LHCN-M2 (cell line): ENCODE data around the gene TTC13. TPM values are rescaled to one million over a fixed set of nuclear protein-coding genes. Genes with fewer than 3 reads are reported as not detected.

ENCODE experiments used
- DNase-seq: peaks from one replicate; pipeline ENCODE4 v3.0.0-alpha.2; 2012; ENCODE audit warnings: low read depth
- total RNA-seq: library from RNA; depleted of rRNA; stranded (reverse); fragments of >200 nt; gene quantifications from 2 replicates; pipeline ENCODE4 v1.2.3, GENCODE V29; 2014

The TTC13 gene
- total RNA-seq, 1 experiment from 2014 or later = 10.2 TPM

DNA sequence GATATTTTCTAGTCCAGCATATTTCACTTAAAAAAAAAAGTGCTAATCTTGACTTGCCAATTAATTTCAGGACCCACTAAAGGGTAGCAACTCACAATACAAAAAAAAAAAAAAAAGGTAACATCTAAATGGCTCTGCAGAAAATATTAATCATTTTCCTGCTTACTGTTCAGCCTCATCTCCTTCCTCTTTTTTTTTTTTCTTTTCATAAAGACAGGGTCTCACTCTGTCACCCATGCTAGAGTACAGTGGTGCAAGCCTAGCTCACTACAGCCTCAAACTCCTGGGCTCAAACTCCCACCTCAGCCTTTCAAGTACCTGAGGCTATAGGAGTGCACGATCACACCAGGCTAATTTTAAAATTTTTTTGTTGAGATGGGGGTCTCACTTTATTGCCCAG, 30.4 kb downstream of the TTC13 start:
- DNase-seq = no peak

DNA sequence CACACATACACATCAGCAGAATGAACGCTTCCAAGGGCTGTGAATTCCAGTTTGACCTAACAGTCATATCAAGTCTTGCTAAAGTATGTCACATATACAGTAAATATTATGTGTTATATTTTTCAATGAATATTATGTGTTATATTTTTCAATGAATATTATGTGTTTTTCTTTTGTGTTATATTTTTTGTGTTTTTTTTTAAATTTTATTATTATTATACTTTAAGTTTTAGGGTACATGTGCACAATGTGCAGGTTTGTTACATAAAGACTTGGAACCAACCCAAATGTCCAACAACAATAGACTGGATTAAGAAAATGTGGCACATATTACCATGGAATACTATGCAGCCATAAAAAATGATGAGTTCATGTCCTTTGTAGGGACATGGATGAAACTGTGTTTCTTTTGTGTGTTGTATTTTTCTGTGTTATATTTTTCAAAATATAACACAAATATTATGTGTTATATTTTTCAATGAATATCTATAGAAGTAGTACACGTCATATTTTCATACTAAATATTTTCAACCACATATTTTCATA, 35.5 kb downstream of the TTC13 start:
- DNase-seq = no peak

DNA sequence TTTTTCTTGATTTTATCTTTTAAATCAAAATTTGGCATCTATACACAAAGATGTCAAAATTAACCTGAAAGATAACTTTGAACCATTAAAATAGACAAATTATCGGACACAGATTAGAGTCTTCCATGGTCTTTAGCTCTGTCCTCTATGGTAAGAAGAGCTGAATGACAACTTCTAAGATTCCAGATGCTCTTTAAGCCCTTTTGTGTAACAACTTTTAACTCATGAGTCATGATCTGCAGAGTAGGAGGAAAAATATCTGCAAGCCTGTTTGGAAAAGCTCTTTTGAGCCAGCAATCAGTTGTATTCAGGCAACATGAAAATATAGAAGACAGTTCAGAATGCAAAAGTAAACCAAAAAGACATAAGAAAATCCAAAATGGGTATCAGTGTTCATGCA, 37.8 kb downstream of the TTC13 start:
- DNase-seq = peak; percentile 45

- peak; percentile 49 for DNase-seq
Measured at GRCh38 chr1:230939806-230940489, 38.7 kb downstream of the TTC13 start.

DNA sequence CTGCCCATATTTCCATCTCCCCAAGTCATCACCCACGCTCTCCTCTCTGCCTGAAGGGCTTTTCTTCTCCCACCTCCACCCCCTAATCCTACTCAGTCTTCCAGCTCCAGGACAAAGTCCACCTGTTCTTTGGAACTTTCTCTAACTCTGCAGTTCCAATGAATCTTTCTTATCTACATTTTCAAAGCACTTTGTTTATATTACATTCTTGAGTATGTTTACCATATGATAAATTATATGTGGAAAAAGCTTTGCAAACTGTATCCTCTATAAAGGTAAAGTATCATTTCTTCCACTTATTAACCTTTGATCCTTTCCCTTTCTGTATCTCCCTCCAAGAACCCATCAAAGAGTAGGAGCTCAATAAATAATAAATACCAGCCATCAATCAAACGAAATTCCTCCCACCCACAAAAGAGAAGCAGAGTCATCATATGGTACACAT, 39.7 kb downstream of the TTC13 start:
- no peak for DNase-seq

DNA sequence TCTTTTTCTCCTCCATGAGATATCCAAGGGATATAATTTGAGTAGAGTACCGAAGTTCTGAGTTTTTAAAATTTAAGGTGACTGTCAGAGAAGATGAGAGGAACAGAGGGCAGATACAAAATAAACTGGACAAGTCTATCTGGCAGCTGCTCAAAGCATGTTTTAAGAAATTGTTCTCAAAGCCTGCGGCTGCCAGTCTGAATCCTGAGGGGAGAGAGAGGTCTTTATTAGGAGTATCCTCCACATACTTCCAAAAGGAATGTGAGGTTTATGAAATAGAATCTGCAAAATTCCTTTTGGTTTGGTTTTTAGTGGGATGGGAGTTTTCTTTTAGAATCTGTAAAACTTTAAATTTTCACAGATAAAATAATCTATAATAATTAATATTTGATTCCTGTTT, 41.3 kb downstream of the TTC13 start:
- peak; percentile 69 for DNase-seq

DNA sequence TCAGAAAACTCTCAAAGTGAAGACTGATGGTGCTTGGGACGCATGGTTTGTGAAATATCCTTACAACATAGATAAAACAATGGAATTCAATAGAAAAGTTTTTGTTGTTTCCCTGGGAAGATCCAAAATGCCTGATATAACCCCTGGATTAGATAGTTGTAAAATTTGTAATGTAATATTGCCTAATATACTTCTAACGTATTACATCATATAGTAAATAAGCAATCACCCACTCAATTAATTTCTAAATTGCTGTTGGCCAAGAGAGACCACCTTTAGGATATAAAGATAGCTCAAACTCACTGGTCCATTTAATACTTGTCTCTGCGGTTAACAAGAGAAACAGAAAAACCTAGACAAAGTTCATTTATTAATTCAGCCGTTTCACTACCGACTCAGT, 42.2 kb downstream of the TTC13 start:
- no peak for DNase-seq

- DNase-seq = no peak
Measured at GRCh38 chr1:230935852-230936251, 42.8 kb downstream of the TTC13 start.

DNA sequence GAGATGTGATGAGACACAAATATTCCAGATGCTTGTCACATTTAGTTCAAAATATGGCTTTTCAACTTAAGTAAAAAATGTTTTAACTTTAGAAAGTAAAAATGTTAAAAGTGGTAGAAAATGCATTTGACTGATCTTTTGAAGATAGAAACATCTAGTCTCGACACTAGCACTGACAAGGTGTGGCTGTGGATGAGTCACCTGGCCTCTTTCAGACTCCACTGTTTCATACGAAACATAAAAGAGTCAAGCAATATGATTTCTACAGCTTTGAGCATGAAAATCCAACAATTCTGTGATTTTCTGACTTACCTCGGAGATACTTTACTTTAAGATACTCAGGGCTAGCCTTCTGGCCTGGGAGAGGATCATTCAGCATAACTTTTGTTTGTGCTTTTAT, 47.7 kb downstream of the TTC13 start:
- no peak for DNase-seq

DNA sequence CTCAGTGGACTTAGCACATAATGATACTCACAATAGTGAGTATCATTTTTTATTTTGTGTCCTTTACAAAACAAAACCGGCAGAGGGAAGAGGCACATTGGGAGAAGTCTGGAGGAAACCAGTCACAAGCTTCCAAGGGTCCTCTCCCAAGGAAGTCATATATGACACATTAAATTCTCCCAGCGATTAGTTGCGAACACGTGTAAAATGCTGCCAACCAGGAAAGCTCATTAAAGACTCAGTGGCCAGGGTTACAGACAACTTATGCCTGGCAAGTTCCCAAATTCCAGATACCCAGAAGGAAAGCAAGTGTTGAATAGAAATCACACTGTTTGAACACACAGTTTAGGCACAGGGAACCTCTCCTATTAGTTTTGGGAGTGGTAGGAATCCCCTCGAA, 52.5 kb downstream of the TTC13 start:
- no peak for DNase-seq

DNA sequence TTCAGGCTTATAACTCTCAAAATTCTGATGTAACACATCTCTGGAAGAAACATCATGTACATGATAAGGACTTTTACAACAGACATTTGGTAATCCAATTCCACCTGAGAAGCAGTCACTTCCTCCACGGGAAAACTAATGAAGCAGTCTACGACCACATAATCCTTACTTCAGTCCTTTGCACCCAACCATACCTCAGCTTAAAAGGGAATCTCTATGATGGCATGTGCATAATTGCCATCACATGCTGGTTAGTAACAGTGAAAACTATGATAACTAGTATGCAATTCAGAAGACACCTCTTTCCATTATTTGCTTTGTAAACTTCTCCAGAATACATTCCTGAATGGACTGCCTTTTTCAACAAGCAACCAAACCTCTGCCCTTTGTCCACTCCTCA, 53.1 kb downstream of the TTC13 start:
- DNase-seq = no peak

GRCh38 chr1:230923176-230923575, 55.5 kb downstream of the TTC13 start:
- no peak for DNase-seq

DNA sequence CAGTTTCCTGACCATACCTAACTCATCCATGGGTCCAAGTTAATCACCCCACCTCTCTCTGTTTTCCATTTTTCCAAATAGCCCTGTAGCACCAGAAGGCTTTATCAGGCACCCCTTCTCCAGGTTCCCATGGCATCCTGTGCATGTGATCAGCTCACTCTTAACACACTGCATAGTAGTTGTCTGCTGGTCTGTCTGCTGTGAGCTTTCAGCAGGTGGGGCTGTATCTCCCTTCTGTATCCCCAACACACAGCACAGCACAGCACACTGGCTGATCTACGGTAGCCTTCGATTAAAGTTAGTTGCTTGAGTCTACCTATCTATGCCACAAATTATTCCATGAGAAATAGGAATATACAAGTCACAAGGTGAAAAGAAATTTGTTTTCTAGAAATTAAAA, 56.0 kb downstream of the TTC13 start:
- DNase-seq = no peak

DNA sequence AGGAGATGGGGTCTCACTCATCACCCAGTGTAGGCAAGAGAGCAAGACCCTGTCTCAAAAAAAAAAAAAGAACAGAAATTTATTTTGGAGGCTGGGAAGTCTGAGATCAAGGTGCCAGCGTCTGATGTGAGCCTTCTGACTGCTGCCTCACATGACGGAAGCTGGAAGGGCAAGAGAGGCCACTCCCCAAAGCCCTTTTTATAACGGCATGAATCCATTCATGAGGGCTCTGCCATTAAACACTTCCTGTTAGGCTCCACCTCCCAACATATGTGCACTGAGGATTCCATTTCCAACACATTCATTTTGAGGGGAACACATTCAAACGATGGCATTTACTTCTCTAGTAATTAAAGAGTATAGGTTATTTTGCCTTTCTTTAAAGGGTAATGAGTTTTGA, 59.5 kb downstream of the TTC13 start:
- no peak for DNase-seq

DNA sequence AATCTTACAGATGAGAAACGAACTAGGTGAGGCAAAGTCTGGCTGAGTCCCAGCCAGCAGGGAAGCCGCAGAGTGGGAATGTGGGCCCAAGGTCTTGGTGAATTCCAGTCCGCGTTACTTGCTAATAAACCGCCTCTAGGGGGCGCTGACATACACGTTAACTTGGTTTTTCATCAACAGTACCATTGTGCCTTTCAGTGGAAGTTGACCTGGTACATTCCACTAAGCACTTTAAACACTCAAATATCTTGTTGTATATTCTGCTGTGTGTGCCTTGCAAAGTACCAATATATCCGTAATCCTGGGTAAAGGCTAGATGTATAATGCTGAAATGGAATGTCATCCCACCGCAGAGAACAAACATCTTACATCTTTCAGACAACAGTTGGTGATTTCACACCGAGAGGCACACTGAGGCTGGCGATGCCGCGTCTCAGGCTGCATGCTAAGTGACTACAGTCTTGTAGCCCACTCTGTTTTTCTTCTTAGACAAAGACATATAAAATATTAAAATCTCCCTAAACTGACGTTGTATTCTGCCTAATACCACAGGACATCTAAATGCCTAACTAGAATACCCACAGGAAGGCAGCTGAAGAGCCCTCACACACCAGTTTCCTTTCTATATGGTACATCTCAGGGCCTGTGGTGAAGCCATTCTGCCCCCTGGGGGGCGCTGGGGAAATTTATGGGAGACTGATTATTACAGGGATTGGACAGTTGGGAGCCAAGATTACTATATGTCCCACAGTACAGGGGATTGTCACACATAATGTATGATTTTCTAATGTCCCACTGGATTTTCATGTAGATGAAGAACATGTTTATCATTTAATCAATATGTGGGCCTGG, 61.2 kb downstream of the TTC13 start:
- peak; percentile 72 for DNase-seq

DNA sequence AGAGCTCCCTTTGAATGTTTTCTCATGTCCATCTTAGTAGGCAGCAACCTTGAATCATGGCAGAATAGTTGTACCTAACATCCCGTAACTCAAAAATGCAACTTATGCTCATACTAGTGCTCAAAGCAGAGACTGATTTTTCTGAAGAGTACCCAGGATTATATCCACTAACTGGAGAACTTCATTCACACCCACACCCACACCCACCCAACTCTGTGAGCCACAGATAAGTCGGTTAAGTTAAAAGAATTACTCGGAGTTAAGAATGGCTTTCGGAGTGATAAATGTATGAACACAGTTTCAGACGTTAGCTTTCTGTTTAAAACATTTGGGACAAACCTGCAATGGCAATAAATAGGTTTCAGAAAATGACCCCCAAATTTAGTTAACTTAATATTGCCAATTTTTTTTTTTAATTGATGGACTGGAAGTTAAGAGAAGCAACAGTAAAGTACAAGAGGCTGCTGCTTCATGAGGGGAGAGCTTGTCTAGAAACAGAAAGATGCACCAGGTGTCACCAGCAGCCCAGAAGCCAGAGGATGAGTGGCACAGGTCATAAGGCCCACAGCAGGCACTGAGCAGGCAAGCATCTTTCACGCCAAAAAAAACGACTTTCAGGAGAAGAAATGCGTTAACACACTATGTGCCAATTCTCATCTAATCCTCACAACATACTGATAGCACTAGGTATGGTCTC, 61.9 kb downstream of the TTC13 start:
- DNase-seq = no peak

GRCh38 chr1:230915078-230915477, 63.6 kb downstream of the TTC13 start:
- DNase-seq = no peak

DNA sequence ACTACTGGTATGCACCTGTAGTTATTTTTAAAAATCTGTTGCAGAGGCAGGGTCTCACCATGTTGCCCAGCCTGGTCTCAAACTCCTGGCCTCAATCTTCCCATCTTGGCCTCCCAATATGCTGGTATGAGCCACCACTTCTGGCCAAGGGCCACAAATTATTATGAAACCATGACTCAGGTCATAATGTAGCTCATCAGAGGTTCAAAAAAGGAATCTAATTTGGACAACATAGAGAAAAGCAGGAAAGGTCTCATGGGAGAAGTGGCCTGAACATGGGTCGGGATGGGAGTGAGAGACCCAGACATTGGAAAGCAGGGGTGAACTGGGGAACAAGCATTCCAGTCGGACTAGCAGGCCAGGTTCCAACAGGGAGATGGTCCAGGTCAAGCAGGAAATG, 65.2 kb downstream of the TTC13 start:
- no peak for DNase-seq

DNA sequence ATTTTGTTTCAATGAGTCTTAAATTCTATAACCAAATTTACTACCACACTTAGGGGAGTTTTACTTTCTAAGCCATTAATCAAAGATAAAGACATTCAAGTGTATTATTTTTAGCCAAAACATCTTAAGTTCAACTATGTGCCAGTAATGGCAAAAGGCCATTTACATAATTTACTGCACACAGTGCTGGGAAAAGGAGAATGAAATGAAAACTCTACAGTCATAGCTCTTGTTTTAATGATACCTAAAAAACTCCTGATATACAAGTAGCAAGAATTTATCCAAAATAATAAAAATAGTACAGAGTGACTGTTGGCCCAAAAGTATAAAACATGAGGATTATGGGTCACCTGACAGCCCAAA, 67.9 kb downstream of the TTC13 start:
- DNase-seq = no peak

- no peak for DNase-seq
Measured at GRCh38 chr1:230909974-230910754, 68.5 kb downstream of the TTC13 start.

- DNase-seq = no peak
Measured at GRCh38 chr1:230907472-230908205, 71.0 kb downstream of the TTC13 start.
